GM18519 (cell line): ENCODE results near the gene SFTPA2.
"Not testable (repeated sequence)": the region's sequence is repeated elsewhere in the genome, so short reads cannot be mapped to it uniquely, and the experiment has no call there.

ENCODE experiments used
- ATAC-seq: cut with Tn5 transposase; IDR thresholded peaks from one replicate; pipeline ENCODE4 v1.9.1; 2021; ENCODE audit warnings: mild to moderate bottlenecking, moderate library complexity; ENCODE audit not compliant: unreplicated experiment, low FRiP score

Gene SFTPA2

GRCh38 chr10:79516532-79517205 is 43.5 kb downstream of the SFTPA2 start:
- not testable (repeated sequence) for ATAC-seq

GRCh38 chr10:79511891-79512583 is 48.2 kb downstream of the SFTPA2 start, which contains the start of gene EIF5AL1:
Gene EIF5AL1, plus strand, starts transcription at chr10:79512533. Its CDS starts 117 bp downstream, at chr10:79512650.
- ATAC-seq: not testable (repeated sequence)

GRCh38 chr10:79509934-79510508 is 50.2 kb downstream of the SFTPA2 start:
- not testable (repeated sequence) for ATAC-seq

- ATAC-seq: not testable (repeated sequence)
Measured at GRCh38 chr10:79509306-79509933, 50.8 kb downstream of the SFTPA2 start.

GRCh38 chr10:79508245-79508644 is 52.0 kb downstream of the SFTPA2 start:
- ATAC-seq: not testable (repeated sequence)

- no peak for ATAC-seq
Measured at GRCh38 chr10:79507440-79508167, 52.6 kb downstream of the SFTPA2 start.
